RWPE1 (cell line): Measurements from ENCODE around the gene VIPR1.
"Not testable (repeated sequence)": the region's sequence is repeated elsewhere in the genome, so short reads cannot be mapped to it uniquely, and the experiment has no call there.

Source experiments
- CTCF ChIA-PET: fragments of 350-600 bp; sonication (Branson Sonifier 250); formaldehyde crosslinking; extraction: SDS; loops from one replicate; lab custom pipeline; 2021; lab: Yijun Ruan, JAX
- POLR2A ChIA-PET: fragments of 400-600 bp; formaldehyde crosslinking; extraction: SDS; loops from one replicate; lab custom pipeline; 2020; ENCODE audit warnings: antibody characterized with exemption; ENCODE audit not compliant: low non-redundant PET; lab: Yijun Ruan, JAX
- DNase-seq: peaks from one replicate; pipeline ENCODE4 v3.0.0; 2012; ENCODE audit warnings: low spot score
- H3K27ac ChIP-seq: fragments of 450-650 bp; 2 replicates; pipeline ENCODE4 v1.5.1; 2017
- TF ChIP-seq, protein P1 (sequence below): fragments of 450-650 bp; conservative IDR thresholded peaks from 2 replicates; pipeline ENCODE4 v1.5.1; 2017; ENCODE audit warnings: low read depth, mild to moderate bottlenecking

The VIPR1 gene

DNA sequence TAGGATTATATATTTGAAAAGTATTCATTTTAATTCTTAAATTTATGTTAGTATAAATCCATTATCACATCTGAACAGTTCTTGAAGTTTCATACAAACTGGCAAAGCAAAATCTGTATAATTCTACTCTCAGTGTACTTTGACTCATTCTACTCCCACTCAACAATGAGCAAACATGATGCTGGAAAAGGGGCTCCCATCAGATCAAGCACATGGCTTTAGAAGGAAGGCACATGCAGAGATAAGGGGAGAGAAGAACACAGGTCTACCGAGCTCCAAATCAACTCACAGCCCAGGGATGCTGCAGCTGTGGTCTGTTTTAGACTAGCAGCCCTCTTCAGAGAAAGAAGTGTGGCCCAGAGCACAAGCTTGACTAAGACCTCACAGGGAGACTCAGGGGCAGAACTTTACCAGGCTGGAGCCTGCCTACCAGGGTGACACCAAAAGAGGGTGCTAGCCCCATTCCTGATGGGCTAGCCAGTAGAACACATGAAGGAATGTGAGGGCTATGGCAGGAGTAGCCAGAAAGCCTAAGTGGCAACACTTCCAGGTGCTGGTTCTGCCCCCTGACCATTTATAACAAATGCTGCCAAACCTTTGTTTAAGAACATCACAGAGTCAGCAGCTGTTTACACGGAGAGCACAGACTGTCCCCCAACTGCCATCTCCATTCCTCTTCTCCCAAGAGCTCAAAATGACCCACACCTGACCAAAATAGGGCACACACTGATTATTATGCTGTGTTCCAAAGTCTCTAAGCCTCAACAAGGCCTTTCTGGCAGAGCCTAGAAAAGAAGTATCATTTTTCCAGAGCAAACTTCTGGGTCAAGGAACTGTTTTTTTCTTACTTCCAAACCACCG, 59.8 kb downstream of the VIPR1 start:
- TF ChIP-seq, protein P1, sequence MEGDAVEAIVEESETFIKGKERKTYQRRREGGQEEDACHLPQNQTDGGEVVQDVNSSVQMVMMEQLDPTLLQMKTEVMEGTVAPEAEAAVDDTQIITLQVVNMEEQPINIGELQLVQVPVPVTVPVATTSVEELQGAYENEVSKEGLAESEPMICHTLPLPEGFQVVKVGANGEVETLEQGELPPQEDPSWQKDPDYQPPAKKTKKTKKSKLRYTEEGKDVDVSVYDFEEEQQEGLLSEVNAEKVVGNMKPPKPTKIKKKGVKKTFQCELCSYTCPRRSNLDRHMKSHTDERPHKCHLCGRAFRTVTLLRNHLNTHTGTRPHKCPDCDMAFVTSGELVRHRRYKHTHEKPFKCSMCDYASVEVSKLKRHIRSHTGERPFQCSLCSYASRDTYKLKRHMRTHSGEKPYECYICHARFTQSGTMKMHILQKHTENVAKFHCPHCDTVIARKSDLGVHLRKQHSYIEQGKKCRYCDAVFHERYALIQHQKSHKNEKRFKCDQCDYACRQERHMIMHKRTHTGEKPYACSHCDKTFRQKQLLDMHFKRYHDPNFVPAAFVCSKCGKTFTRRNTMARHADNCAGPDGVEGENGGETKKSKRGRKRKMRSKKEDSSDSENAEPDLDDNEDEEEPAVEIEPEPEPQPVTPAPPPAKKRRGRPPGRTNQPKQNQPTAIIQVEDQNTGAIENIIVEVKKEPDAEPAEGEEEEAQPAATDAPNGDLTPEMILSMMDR = no peak
- DNase-seq = no peak
- ChIA-PET CTCF (no interaction called here), POLR2A (no interaction called here)
- no peak overlapping the region for H3K27ac ChIP-seq

DNA sequence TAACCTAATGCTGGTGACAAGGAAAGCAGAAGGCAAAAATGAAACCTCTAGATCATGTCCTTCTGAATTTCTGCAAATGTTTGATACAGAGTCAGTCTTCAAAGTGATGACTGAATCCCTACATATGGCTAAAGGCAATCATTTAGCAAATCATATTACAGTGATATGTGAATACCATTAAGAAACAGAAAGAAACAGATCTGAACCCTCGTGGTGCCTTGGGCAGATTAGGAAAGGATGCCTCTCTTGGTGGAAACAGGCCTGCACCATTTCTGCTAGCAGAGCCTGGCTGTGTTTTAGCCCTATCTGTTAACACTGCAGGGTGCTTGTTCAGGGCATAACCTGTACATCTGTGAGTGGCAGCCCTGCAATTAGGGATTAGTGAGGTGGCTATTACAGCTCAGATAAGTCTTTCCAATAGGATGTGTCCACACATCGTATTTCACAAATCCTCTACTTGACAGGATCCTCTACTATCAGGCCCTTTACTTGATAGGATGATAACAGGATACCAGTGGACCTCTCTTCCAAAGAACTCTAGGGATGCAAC, 67.2 kb downstream of the VIPR1 start:
- H3K27ac ChIP-seq = no peak overlapping the region
- TF ChIP-seq, protein P1 = no peak
- POLR2A ChIA-PET = no interaction called here
- CTCF ChIA-PET = no interaction called here
- no peak for DNase-seq

- POLR2A ChIA-PET = no interaction called here
- TF ChIP-seq, protein P1 = peak; percentile 29
- peak; percentile 46 for DNase-seq
- H3K27ac ChIP-seq = no peak overlapping the region
- CTCF ChIA-PET = interaction anchor here (0.5 kb wide), 1 partner anchor 18 kb away, joined by 5 read pairs; no protein-coding TSS in a partner anchor
Measured at GRCh38 chr3:42572278-42572677, 69.8 kb downstream of the VIPR1 start.

DNA sequence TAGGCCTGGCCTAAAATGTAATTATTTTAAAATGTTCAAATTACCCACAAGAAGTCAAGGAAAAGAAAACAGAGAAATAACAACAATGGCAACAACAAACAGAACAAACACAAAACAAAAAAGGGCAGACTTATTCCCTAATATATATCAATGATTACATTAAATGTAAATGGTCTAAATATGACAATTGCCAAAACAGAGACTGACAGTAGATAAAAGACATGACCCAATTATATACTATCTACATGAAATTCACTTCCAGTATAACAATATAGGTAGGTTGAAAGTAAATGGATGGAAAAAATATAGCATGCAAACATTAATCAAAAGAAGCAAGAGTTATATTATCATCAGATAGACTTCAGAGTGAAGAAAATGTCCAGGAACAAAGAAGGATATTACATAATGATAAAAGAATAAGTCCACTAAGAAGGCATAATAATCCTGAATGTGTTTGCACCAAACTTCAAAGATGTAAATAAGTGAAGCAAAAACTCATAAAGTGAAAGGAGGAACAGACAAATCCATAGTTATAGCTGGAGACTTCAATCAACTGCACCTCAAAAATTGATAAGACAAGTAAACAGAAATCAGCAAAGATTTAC, 72.8 kb downstream of the VIPR1 start:
- TF ChIP-seq, protein P1 = no peak
- POLR2A ChIA-PET = no interaction called here
- no peak for DNase-seq
- CTCF ChIA-PET = interaction anchor here (0.7 kb wide), 1 partner anchor 340 kb away, joined by 4 read pairs; no protein-coding TSS in a partner anchor
- no peak overlapping the region for H3K27ac ChIP-seq

DNA sequence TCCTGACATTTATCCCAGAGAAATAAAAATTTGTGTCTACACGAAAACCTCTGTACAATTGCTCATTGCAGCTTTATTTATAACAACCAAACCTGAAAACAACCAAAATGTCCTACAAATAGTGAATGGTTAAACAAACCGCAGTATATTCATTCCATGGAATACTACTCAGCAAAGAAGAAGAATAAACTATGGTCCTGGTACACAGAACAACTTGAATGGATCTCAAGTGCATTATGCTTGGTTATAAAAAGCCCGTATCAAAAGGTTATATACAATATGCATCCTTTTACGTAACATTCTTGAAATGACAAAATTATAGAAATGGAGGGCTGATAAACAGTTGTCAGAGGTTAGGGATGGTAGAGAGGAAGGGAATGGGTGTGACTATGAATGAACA, 75.6 kb downstream of the VIPR1 start:
- POLR2A ChIA-PET = no interaction called here

DNA sequence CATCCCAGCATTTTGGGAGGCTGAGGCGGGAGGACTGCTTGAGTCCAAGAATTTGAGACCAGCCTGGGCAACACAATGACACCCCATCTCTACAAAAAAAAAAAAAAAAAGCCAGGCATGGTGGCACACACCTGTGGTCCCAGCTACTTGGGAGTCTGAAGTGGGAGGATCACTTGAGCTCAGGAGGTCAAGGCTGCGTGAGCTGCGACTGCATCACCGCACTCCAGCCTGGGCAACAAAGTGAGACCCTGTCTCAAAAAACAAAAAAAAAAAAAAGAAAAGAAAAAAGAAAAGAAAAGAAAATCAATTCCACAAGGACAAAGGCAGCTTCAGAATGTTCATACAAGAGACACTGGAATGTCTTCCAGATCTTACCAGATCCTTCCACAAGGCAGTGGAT, 76.9 kb downstream of the VIPR1 start:
- DNase-seq, CTCF ChIA-PET, H3K27ac ChIP-seq: not testable (repeated sequence)
- POLR2A ChIA-PET = interaction anchor here (0.7 kb wide), 1 partner anchor 10 kb away, joined by 5 read pairs; no protein-coding TSS in a partner anchor

More for the DNA sequence above, 75.6 kb downstream of the VIPR1 start:
- CTCF ChIA-PET = no interaction called here
- DNase-seq = no peak
- TF ChIP-seq, protein P1 = no peak
- H3K27ac ChIP-seq = no peak overlapping the region
